RCC 7860 (cell line): ENCODE measurements around the gene OPN1MW2.
"Not testable (repeated sequence)": the region's sequence is repeated elsewhere in the genome, so short reads cannot be mapped to it uniquely, and the experiment has no call there.

Source experiments
- DNase-seq: peaks from one replicate; pipeline ENCODE4 v3.0.0-alpha.2; 2015; ENCODE audit warnings: low spot score
- FAIRE-seq: peaks from 2 replicates; lab custom pipeline; 2012; peaks lifted over from hg19 to GRCh38; lab: Jason Lieb, UNC

The OPN1MW2 gene

GRCh38 chrX:154258711-154259110 is 39.2 kb downstream of the OPN1MW2 start:
- DNase-seq, FAIRE-seq: not testable (repeated sequence)

GRCh38 chrX:154263072-154263471 is 43.5 kb downstream of the OPN1MW2 start:
- DNase-seq, FAIRE-seq: not testable (repeated sequence)

- not testable (repeated sequence) for FAIRE-seq, DNase-seq
Measured at GRCh38 chrX:154269245-154269644, 49.7 kb downstream of the OPN1MW2 start.
